SK-N-MC (cell line): Measurements from ENCODE around the gene TMPRSS12.

Source experiments
- EZH2 ChIP-seq: fragments of 200-600 bp; sonication (generic); IDR thresholded peaks from one replicate; pipeline ENCODE4 v1.6.1; 2017; ENCODE audit warnings: antibody characterized with exemption
- FOXP2 ChIP-seq: optimal IDR thresholded peaks from 2 replicates; pipeline ENCODE3; 2011; ENCODE audit warnings: mild to moderate bottlenecking, moderate library complexity; ENCODE audit not compliant: insufficient read depth; ENCODE audit errors: extremely low read length, control extremely low read depth
- POLR2AphosphoS5 ChIP-seq: IDR thresholded peaks from 2 replicates; pipeline ENCODE4 v1.6.1; 2012; ENCODE audit warnings: mild to moderate bottlenecking, low read depth, low read length, borderline replicate concordance

GRCh38 chr12:50901685-50902113 lies 59.0 kb downstream of the TMPRSS12 start:
- TF ChIP-seq POLR2AphosphoS5 = no peak
- TF ChIP-seq EZH2 = no peak
- no peak for TF ChIP-seq FOXP2
